Astrocyte (in vitro differentiated cells and primary cell): ENCODE results near the gene PRODH.

Experiments used
- CTCF ChIP-seq: IDR thresholded peaks from 2 replicates; pipeline ENCODE4 v1.5.1; 2011; ENCODE audit warnings: low read depth, mild to moderate bottlenecking, inconsistent platforms, low read length, moderate library complexity; ENCODE audit not compliant: insufficient read depth
- EZH2 ChIP-seq: IDR thresholded peaks from 2 replicates; pipeline ENCODE4 v1.6.1; 2012; ENCODE audit warnings: mild to moderate bottlenecking, low read length, inconsistent platforms; ENCODE audit not compliant: insufficient read depth

DNA sequence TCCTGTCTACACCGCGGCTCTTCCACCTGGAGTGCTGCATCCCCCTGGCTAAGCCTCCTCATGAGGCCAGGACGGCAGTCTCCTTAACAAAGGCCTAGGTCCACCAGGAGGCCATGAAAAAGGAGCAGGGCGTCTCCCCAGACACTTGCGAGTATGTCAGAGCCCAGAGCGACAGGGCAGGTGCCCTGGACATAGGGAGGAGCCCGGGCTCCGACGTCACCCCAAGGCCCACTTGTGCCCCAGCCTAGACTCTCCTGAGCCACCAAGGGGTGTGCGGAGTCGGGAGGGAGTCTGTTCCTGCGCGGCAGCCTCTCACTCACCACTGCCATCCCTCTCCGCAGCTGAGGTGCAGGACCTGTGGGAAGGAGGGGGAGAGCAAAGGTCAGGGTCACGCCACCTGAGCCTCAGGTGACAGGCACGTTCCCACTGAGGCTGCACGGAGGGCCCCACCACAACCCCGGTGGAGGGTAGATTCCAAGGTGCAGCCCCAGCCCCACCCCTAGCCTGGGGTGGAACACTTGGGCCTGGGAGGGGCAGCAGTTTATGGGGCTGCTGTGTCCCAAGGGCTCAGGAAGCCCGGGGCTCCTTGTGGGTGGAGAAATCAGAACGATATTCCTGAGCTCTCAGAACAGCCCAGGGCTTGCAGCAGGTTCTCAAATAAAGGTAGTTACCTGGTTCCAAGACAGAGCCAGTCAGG, 10.6 kb downstream of the PRODH start:
- TF ChIP-seq CTCF (no peak), EZH2 (no peak)
